ENCODE data around the gene KRT80.

Gene KRT80

GRCh38 chr12:52122540-52122871 lies 69.3 kb downstream of the KRT80 start:
- H3K36me3 ChIP-seq (ENCODE audit: insufficient read depth, low read length), result no peaks in the 10 kb centered on the region
- no peaks in the 10 kb centered on the region for H3K27me3 ChIP-seq (ENCODE audit: insufficient read depth, low read length)
- no peaks in the 10 kb centered on the region for H3K9me3 ChIP-seq (ENCODE audit: insufficient read depth, low read depth, low read length)
- no peak overlapping the region for H3K9ac ChIP-seq (ENCODE audit: low read depth, low read length)
- no peak overlapping the region for H3K4me3 ChIP-seq (ENCODE audit: low read length)
- H3K27ac ChIP-seq (ENCODE audit: low read depth, low read length), result no peak overlapping the region
- 73% methylated on average over 4 of the region's 4 CpGs for WGBS
- peaks cover 44% of the 10 kb centered on the region for H3K4me1 ChIP-seq (ENCODE audit: insufficient read depth, low read length)

- peak overlapping the region; percentile 22; the same call in 1 of the 2 replicates for H3K4me3 ChIP-seq (ENCODE audit: low read length)
- H3K27ac ChIP-seq (ENCODE audit: low read depth, low read length), result no peak overlapping the region
- no peaks in the 10 kb centered on the region for H3K9me3 ChIP-seq (ENCODE audit: insufficient read depth, low read depth, low read length)
- peaks cover 41% of the 10 kb centered on the region for H3K4me1 ChIP-seq (ENCODE audit: insufficient read depth, low read length)
- H3K9ac ChIP-seq (ENCODE audit: low read depth, low read length), result no peak overlapping the region
- no peaks in the 10 kb centered on the region for H3K36me3 ChIP-seq (ENCODE audit: insufficient read depth, low read length)
- H3K27me3 ChIP-seq (ENCODE audit: insufficient read depth, low read length), result no peaks in the 10 kb centered on the region
- 16% methylated on average over 18 of the region's 18 CpGs for WGBS
Observed at GRCh38 chr12:52121824-52122539, 69.8 kb downstream of the KRT80 start.

GRCh38 chr12:52120951-52121823 lies 70.6 kb downstream of the KRT80 start:
- H3K4me1 ChIP-seq (ENCODE audit: insufficient read depth, low read length), result peaks cover 39% of the 10 kb centered on the region
- no peak overlapping the region for H3K9ac ChIP-seq (ENCODE audit: low read depth, low read length)
- H3K4me3 ChIP-seq (ENCODE audit: low read length), result no peak overlapping the region
- WGBS, result 88% methylated on average over 18 of the region's 19 CpGs
- H3K27ac ChIP-seq (ENCODE audit: low read depth, low read length), result no peak overlapping the region
- no peaks in the 10 kb centered on the region for H3K36me3 ChIP-seq (ENCODE audit: insufficient read depth, low read length)
- H3K9me3 ChIP-seq (ENCODE audit: insufficient read depth, low read depth, low read length), result no peaks in the 10 kb centered on the region
- H3K27me3 ChIP-seq (ENCODE audit: insufficient read depth, low read length), result no peaks in the 10 kb centered on the region

GRCh38 chr12:52119398-52120254 lies 72.2 kb downstream of the KRT80 start:
- Histone ChIP-seq H3K36me3 (ENCODE audit: insufficient read depth, low read length) (no peaks in the 10 kb centered on the region), H3K9ac (ENCODE audit: low read depth, low read length) (no peak overlapping the region), H3K4me1 (ENCODE audit: insufficient read depth, low read length) (peaks cover 27% of the 10 kb centered on the region), H3K27ac (ENCODE audit: low read depth, low read length) (no peak overlapping the region), H3K27me3 (ENCODE audit: insufficient read depth, low read length) (no peaks in the 10 kb centered on the region), H3K4me3 (ENCODE audit: low read length) (0 out of 2 replicates have a peak overlapping the region, but pooled peaks have one; percentile 25), H3K9me3 (ENCODE audit: insufficient read depth, low read depth, low read length) (no peaks in the 10 kb centered on the region)
- 35% methylated on average over 23 of the region's 23 CpGs for WGBS
